DND-41 (cell line): Measurements from ENCODE around the gene HYAL1.

ENCODE experiments used
- CTCF ChIP-seq: IDR thresholded peaks from 2 replicates; pipeline ENCODE4 v1.5.1; 2012; ENCODE audit warnings: borderline replicate concordance, low read length, moderate library complexity, mild to moderate bottlenecking; ENCODE audit not compliant: poor library complexity, severe bottlenecking; ENCODE audit errors: extremely low read depth
- EZH2 ChIP-seq: IDR thresholded peaks from 3 replicates; pipeline ENCODE4 v1.6.1; 2012; ENCODE audit warnings: borderline replicate concordance, low read depth, mild to moderate bottlenecking, moderate library complexity, low read length, inconsistent platforms; ENCODE audit not compliant: severe bottlenecking

GRCh38 chr3:50345586-50346234, 42.3 kb upstream of the HYAL1 start, which contains the start of gene ZMYND10:
- TF ChIP-seq CTCF (no peak), EZH2 (no peak)
